Activated B cell treated with CpG ODN at 0.5 μM for 24 hours (primary cell): Measurements from ENCODE around the gene PHACTR4. TPM values are rescaled to one million over a fixed set of nuclear protein-coding genes. Genes with fewer than 3 reads are reported as not detected.

ENCODE experiments used
- ATAC-seq: fragments of 200-7000 bp; cut with Tn5 transposase; one replicate; pipeline ENCODE4 v1.10.0; 2021; ENCODE audit warnings: low read depth, mild to moderate bottlenecking, moderate library complexity
- CTCF ChIA-PET: fragments of 350-600 bp; sonication (Branson Sonifier 250); formaldehyde crosslinking; loops from one replicate; lab custom pipeline; 2021; ENCODE audit warnings: antibody characterized with exemption; lab: Charles Lee
- POLR2A ChIA-PET: fragments of 350-600 bp; sonication (Branson Sonifier 250); formaldehyde crosslinking; loops from one replicate; lab custom pipeline; 2021; ENCODE audit warnings: antibody characterized with exemption; lab: Charles Lee
- DNase-seq: peaks from one replicate; pipeline ENCODE4 v3.0.0; 2022
- H3K27ac Mint-ChIP-seq: one replicate; pipeline ENCODE4 v1.8.0; 2020; ENCODE audit warnings: mixed read lengths
- H3K27me3 Mint-ChIP-seq: one replicate; pipeline ENCODE4 v1.8.0; 2021; ENCODE audit warnings: mixed read lengths
- H3K36me3 Mint-ChIP-seq: one replicate; pipeline ENCODE4 v1.8.0; 2021; ENCODE audit warnings: low read depth, mixed read lengths
- H3K4me1 Mint-ChIP-seq: one replicate; pipeline ENCODE4 v1.8.0; 2021; ENCODE audit warnings: mixed read lengths
- H3K4me3 Mint-ChIP-seq: one replicate; pipeline ENCODE4 v1.8.0; 2020; ENCODE audit warnings: mild to moderate bottlenecking, mixed read lengths
- H3K9me3 Mint-ChIP-seq: one replicate; pipeline ENCODE4 v1.8.0; 2020; ENCODE audit warnings: mixed read lengths
- CTCF ChIP-seq: fragments of 200-600 bp; IDR thresholded peaks from one replicate; pipeline ENCODE4 v1.8.0; 2022; ENCODE audit warnings: antibody characterized with exemption, mild to moderate bottlenecking
- intact Hi-C: fragments of 100-400 bp; cut with micrococcal nuclease; formaldehyde crosslinking; loops from one replicate; pipeline ENCODE4 v1.15.1; 2024
- total RNA-seq: library from RNA; stranded (reverse); gene quantifications from 2 replicates; pipeline ENCODE4 v1.2.3, GENCODE V29; 2022

The PHACTR4 gene
- total RNA-seq, 1 donor from 2014 or later: 31.5 TPM

GRCh38 chr1:28449904-28450303, 80.4 kb downstream of the PHACTR4 start:
- ATAC-seq (no peak), DNase-seq (no peak)
- no peaks in the 10 kb centered on the region for H3K9me3 Mint-ChIP-seq
- H3K36me3 Mint-ChIP-seq: peaks cover 2% of the 10 kb centered on the region
- ChIA-PET CTCF (interaction anchor here (0.6 kb wide), 1 partner anchor 186 kb away, joined by 4 read pairs; no protein-coding TSS in a partner anchor), POLR2A (interaction anchor here (0.7 kb wide), 1 partner anchor 287 kb away, joined by 3 read pairs; the partner anchor contains the start of gene YTHDF2)
- intact Hi-C loops: loop anchor here (5.0 kb wide), 1 partner anchor 33 kb away; no protein-coding TSS in a partner anchor
- no peak for TF ChIP-seq CTCF
- no peak overlapping the region for H3K4me3 Mint-ChIP-seq
- H3K4me1 Mint-ChIP-seq: peaks cover 18% of the 10 kb centered on the region
- no peaks in the 10 kb centered on the region for H3K27me3 Mint-ChIP-seq
- no peak overlapping the region for H3K27ac Mint-ChIP-seq

- no peak for ATAC-seq
These were observed 81.0 kb downstream of the PHACTR4 start for GRCh38 chr1:28450561-28450960.

DNA sequence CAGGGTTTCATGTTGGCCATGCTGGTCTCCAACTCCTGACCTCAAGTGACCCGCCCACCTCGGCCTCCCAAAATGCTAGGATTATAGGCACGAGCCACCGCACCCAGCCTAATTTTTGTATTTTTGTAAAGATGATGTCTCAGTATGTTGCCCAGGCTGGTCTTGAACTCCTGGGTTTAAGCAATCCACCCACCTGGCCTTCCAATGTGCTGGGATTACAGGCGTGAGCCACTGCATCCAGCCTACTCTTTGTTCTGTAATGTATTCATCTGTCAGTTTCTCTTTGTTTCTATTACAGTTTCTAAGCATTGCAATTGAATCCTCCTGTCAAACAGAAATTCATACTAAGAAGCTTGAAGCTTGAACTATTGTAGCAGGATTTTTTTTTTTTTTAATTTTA, 81.5 kb downstream of the PHACTR4 start:
- no peak for TF ChIP-seq CTCF
- intact Hi-C loops: loop anchor here (5.0 kb wide), 1 partner anchor 34 kb away; no protein-coding TSS in a partner anchor
- CTCF ChIA-PET: no interaction called here

More at GRCh38 chr1:28450561-28450960, 81.0 kb downstream of the PHACTR4 start:
- CTCF ChIA-PET: no interaction called here
- DNase-seq: no peak
- Mint-ChIP-seq H3K27me3 (no peaks in the 10 kb centered on the region), H3K4me3 (no peak overlapping the region), H3K27ac (no peak overlapping the region), H3K4me1 (peaks cover 19% of the 10 kb centered on the region), H3K9me3 (no peaks in the 10 kb centered on the region), H3K36me3 (peaks cover 2% of the 10 kb centered on the region)
- POLR2A ChIA-PET: interaction anchor here (0.6 to 0.7 kb wide), 2 partner anchors 50 to 158 kb away, joined by 3 to 7 read pairs; no protein-coding TSS in a partner anchor
- intact Hi-C loops: loop anchor here (5.0 kb wide), 1 partner anchor 33 kb away; no protein-coding TSS in a partner anchor
- TF ChIP-seq CTCF: no peak

GRCh38 chr1:28456078-28456477, 86.5 kb downstream of the PHACTR4 start:
- ChIA-PET CTCF (no interaction called here), POLR2A (no interaction called here)
- Mint-ChIP-seq H3K36me3 (peaks cover 20% of the 10 kb centered on the region), H3K9me3 (no peaks in the 10 kb centered on the region), H3K27me3 (no peaks in the 10 kb centered on the region), H3K27ac (no peak overlapping the region), H3K4me1 (peaks cover 3% of the 10 kb centered on the region), H3K4me3 (no peak overlapping the region)
- no peak for TF ChIP-seq CTCF
- ATAC-seq (no peak), DNase-seq (no peak)
- intact Hi-C loops: no loop called here

More for the DNA sequence above, 81.5 kb downstream of the PHACTR4 start:
- Mint-ChIP-seq H3K36me3 (peaks cover 2% of the 10 kb centered on the region), H3K27ac (no peak overlapping the region), H3K9me3 (no peaks in the 10 kb centered on the region), H3K4me3 (no peak overlapping the region), H3K4me1 (peaks cover 21% of the 10 kb centered on the region), H3K27me3 (no peaks in the 10 kb centered on the region)
- POLR2A ChIA-PET: interaction anchor here (0.6 to 0.7 kb wide), 2 partner anchors 49 to 157 kb away, joined by 3 to 7 read pairs; no protein-coding TSS in a partner anchor
- DNase-seq (no peak), ATAC-seq (no peak)

- Mint-ChIP-seq H3K27me3 (no peaks in the 10 kb centered on the region), H3K9me3 (no peaks in the 10 kb centered on the region), H3K36me3 (peaks cover 24% of the 10 kb centered on the region), H3K27ac (no peak overlapping the region), H3K4me3 (no peak overlapping the region), H3K4me1 (peaks cover 3% of the 10 kb centered on the region)
- ATAC-seq (no peak), DNase-seq (no peak)
- POLR2A ChIA-PET: no interaction called here
- TF ChIP-seq CTCF: no peak
- CTCF ChIA-PET: interaction anchor here (1.3 kb wide), 1 partner anchor 98 kb away, joined by 4 read pairs; no protein-coding TSS in a partner anchor
- intact Hi-C loops: no loop called here
These were observed 88.1 kb downstream of the PHACTR4 start for GRCh38 chr1:28457678-28458077.
